SHP77 (cell line): Measurements from ENCODE around the gene ELMO1.
A peak's percentile ranks its signal among the peaks of the same experiment; 100 is the strongest.

Experiments
- DNase-seq, 2 experiments: peaks; one replicate each; lab custom pipeline; 2025; lab: John Stamatoyannopoulos, UW

The ELMO1 gene

GRCh38 chr7:37056234-37056912, 392.3 kb downstream of the ELMO1 start:
- DNase-seq: no peak

- DNase-seq: no peak
Observed at GRCh38 chr7:37054624-37055241, 393.9 kb downstream of the ELMO1 start.

- DNase-seq: no peak
Observed at GRCh38 chr7:37052705-37053104, 396.0 kb downstream of the ELMO1 start.

GRCh38 chr7:37050801-37051200, 397.9 kb downstream of the ELMO1 start:
- DNase-seq: no peak

- DNase-seq: no peak
Observed at GRCh38 chr7:37048674-37049073, 400.0 kb downstream of the ELMO1 start.

- no peak for DNase-seq
Observed at GRCh38 chr7:37047260-37047659, 401.4 kb downstream of the ELMO1 start.

- no peak for DNase-seq
Observed at GRCh38 chr7:37046531-37047079, 402.1 kb downstream of the ELMO1 start.

GRCh38 chr7:37045681-37046179, 402.9 kb downstream of the ELMO1 start:
- DNase-seq: no peak

GRCh38 chr7:37041461-37041860, 407.2 kb downstream of the ELMO1 start:
- no peak for DNase-seq

- DNase-seq: no peak
Observed at GRCh38 chr7:37040330-37040729, 408.3 kb downstream of the ELMO1 start.

- no peak for DNase-seq
Observed at GRCh38 chr7:37039131-37039749, 409.4 kb downstream of the ELMO1 start.

- DNase-seq: no peak
Observed at GRCh38 chr7:37038706-37039105, 410.0 kb downstream of the ELMO1 start.

- no peak for DNase-seq
Observed at GRCh38 chr7:37037286-37037685, 411.4 kb downstream of the ELMO1 start.

GRCh38 chr7:37035631-37036030, 413.0 kb downstream of the ELMO1 start:
- DNase-seq: no peak

- DNase-seq: no peak
Observed at GRCh38 chr7:37033141-37033540, 415.5 kb downstream of the ELMO1 start.

- DNase-seq: peak in 1 of 2 experiments; percentile 47
Observed at GRCh38 chr7:37032258-37032601, 416.4 kb downstream of the ELMO1 start.

- DNase-seq: peak; percentile 79 to 93
Observed at GRCh38 chr7:37031571-37032257, 416.9 kb downstream of the ELMO1 start.

GRCh38 chr7:37028909-37029440, 419.7 kb downstream of the ELMO1 start:
- no peak for DNase-seq

- no peak for DNase-seq
Observed at GRCh38 chr7:37027557-37028341, 420.9 kb downstream of the ELMO1 start.

GRCh38 chr7:37027104-37027503, 421.6 kb downstream of the ELMO1 start:
- no peak for DNase-seq

GRCh38 chr7:37018954-37019353, 429.7 kb downstream of the ELMO1 start:
- DNase-seq: no peak
